GM18499 (cell line): ENCODE results near the gene PPP6R1.

Experiments
- ATAC-seq: cut with Tn5 transposase; IDR thresholded peaks from one replicate; pipeline ENCODE4 v1.9.1; 2021; ENCODE audit warnings: moderate number of reproducible peaks; ENCODE audit not compliant: insufficient read depth, unreplicated experiment

The PPP6R1 gene

GRCh38 chr19:55262359-55262758 is 3.5 kb upstream of the PPP6R1 start:
- no peak for ATAC-seq

DNA sequence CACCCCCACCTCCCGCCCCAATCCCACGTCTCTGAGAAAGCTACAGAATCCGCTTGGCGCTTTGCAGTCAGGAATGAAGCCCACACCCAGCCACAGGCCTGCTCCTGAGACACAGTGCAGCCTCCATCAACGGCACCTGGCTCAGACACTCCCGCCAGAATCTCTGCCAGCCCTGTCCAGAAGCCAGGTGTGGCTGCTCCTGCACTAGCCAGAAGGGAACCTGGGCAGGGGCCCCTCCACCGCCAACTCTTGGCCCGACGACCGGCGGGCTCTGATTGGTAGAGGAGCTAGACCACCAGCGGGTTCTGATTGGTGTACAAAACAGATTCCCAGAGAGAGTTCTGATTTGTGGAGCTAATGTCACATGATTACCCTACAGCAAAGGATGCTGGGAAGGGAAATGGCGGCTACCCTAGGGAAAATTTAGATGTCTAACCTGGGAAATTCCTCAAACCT is 2.9 kb upstream of the PPP6R1 start:
- ATAC-seq, result no peak

- ATAC-seq, result no peak
Observed at GRCh38 chr19:55259540-55260210, 858 bp upstream of the PPP6R1 start.

- ATAC-seq, result no peak
Observed at GRCh38 chr19:55258476-55258827, 365 bp downstream of the PPP6R1 start.

DNA sequence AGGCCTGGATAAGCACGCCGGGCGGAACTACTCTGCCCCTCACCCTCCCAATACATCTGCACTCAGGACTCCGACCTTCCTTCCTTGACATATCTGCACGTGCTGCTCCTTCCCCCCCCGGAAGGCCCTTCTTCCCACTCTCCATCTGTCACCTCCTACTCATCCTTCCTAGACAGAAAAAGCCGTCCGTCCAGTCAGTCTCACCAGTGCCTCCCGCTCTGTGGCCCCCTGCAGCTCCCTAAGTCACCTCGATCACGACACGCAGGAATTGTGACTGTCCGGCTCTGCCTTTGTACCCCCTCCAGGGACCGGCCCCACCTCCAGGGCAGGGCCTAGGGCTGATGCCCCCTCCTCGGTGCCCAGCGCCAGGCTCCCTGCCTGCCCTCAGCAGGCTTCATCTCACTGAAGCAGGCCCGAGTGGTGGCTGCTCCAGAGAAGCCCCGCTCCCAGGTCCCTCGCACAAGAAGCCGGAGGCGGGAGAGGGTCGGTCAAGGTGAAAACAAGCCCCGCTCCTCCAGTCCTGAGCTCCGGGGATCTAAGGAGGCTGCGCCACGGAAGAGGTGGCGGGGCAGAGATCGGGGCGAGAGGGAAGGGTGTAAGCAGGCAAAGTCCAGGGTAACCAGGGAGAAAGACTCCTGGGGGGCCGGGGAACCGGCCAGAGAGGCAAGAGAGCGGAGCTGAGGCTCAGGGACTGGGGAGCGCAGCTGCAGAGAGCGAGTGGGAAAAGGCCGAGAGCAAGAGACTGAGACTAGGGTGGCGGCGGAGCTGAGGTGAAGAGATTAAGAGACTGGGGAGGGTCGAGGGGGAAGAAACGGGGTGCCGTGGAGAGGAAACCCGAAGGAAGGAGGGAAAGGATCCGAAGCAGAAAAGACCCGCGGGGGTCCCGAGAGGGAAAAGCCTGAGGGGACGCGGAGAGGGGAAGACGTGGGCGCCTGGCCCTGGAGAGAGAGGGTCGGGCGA is 1.1 kb downstream of the PPP6R1 start:
- ATAC-seq, result no peak

GRCh38 chr19:55256562-55257460 is 2.0 kb downstream of the PPP6R1 start:
- ATAC-seq, result no peak

- ATAC-seq, result no peak
Observed at GRCh38 chr19:55255618-55256423, 3.0 kb downstream of the PPP6R1 start.

GRCh38 chr19:55254625-55254977 is 4.2 kb downstream of the PPP6R1 start:
- no peak for ATAC-seq

DNA sequence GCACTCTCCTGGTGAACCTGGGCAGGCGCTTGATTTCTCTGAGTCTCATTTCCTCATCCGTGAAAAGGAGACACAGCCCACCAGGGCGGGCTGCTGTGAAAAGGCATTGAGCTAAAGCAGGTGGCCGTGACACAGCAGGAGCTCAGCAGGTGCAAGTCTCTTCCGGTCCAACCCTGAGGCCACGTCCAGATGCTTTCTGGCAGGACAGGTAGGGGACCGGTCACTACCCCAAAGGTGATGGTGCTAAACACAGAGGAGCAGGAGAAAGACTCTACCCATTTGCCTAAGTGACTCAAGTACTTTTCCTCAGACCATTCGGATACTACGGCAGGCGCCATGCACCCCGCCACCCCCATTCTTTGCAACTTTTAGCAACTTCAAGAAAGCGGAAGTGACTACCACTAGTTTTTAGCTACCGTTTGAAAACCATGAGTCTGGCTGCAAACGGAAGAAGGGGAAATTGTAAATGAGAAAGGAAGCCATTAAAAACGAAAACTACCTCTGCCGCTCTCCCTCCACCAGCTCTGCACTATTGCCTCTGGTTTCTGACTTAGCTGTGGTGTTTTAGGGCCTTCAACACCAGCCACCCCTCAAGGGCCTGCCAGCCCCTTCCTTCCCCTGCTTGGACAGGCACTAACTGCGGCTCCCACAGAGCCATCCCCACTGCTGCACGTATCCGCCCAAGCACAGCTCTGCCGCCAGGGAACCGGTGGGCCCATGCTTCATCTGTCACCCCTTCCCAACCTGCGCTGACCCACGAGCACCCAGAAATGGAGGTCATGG is 4.8 kb downstream of the PPP6R1 start:
- ATAC-seq, result no peak

GRCh38 chr19:55252760-55253663 is 5.8 kb downstream of the PPP6R1 start:
- no peak for ATAC-seq

GRCh38 chr19:55251341-55252081 is 7.3 kb downstream of the PPP6R1 start:
- ATAC-seq, result no peak

GRCh38 chr19:55250262-55251036 is 8.4 kb downstream of the PPP6R1 start:
- ATAC-seq, result no peak

GRCh38 chr19:55249841-55250240 is 9.0 kb downstream of the PPP6R1 start:
- no peak for ATAC-seq

DNA sequence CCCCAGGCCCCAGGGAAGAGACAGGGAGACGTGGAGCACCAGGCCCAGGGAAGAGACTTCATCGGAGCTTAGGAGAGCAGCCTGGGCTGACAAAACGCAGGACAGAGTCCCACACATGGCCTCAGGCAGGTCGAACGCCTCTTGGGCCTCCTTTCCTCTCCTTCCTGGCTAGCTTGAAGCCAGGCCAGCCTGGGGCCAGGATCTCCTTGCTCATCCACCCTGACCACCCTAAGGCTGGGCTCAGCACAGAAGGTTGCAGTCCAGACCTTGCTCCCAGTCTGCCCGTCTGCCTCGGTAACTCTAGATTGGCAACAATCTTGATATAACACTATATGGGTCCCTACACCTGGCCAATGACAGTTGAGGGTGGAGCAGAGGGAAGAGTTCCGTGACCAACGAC is 10.1 kb downstream of the PPP6R1 start:
- ATAC-seq, result no peak

DNA sequence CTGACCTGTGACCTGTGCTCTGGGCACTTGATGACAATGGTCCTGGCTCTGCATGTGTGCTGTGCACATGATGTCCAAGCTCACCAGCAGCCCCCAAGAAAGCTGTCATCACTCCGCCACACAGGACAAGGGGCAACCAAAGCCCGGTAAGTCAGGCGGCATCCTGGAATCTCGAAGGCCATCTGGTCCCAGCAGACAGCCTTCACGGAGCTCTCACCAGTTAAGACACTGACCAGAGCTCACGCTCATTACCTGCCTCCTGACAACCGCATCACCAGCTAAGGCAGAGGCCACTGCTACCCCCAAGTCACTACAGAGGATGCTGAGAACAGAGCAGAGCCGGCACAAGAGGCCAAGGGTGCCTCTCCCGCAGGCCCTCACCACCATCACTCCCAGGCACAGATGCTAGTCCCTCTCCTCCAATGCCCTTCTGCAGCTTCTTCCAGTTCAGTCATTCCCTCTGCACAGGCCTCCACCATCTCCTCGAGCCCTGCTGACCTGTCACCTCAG is 10.6 kb downstream of the PPP6R1 start:
- ATAC-seq, result no peak

- no peak for ATAC-seq
Observed at GRCh38 chr19:55247621-55248099, 11.2 kb downstream of the PPP6R1 start.
